HepG2 (cell line): ENCODE results near the gene ELANE. TPM values are rescaled to one million over a fixed set of nuclear protein-coding genes. Genes with fewer than 3 reads are reported as not detected.

Experiments used
- ATAC-seq: fragments of 200-7000 bp; cut with Tn5 transposase; 3 replicates; pipeline ENCODE4 v1.9.1; 2020; ENCODE audit warnings: mild to moderate bottlenecking, moderate library complexity
- BruUV-seq: library from RNA; stranded (reverse); fragments of 400-500 nt; replicated peaks from 2 replicates; lab custom pipeline; 2021; lab: Mats Ljungman, UMichigan
- CTCF ChIA-PET: fragments of 300-600 bp; formaldehyde crosslinking; extraction: SDS; loops from one replicate; lab custom pipeline; 2021; ENCODE audit warnings: low total read pairs, inconsistent platforms, low intra/inter-chr PET ratio; lab: Yijun Ruan, JAX
- POLR2A ChIA-PET: fragments of 350-600 bp; sonication (Branson Sonifier 250); formaldehyde crosslinking; loops from one replicate; lab custom pipeline; 2020; ENCODE audit warnings: antibody characterized with exemption, inconsistent platforms; lab: Yijun Ruan, JAX
- DNase-seq: peaks from one replicate; pipeline ENCODE4 v3.0.0-alpha.2; 2015; ENCODE audit warnings: low spot score
- FAIRE-seq: peaks from 3 replicates; lab custom pipeline; 2011; peaks lifted over from hg19 to GRCh38; lab: Jason Lieb, UNC
- H2AFZ ChIP-seq: one replicate; pipeline ENCODE4 v1.6.1; 2011; ENCODE audit warnings: low read length, inconsistent platforms
- H3K27ac ChIP-seq: fragments of 300-600 bp; 3 replicates; pipeline ENCODE4 v1.8.0; 2011; ENCODE audit warnings: mixed run types, mild to moderate bottlenecking, mixed read lengths, low read length, inconsistent platforms; ENCODE audit not compliant: insufficient read depth; ENCODE audit errors: extremely low read length
- H3K27me3 ChIP-seq, 2 experiments: fragments of 200-600 bp in 1 of 2; 2 replicates in 1 of 2; 3 replicates in 1 of 2; pipeline versions ENCODE4 v1.6.0 to v1.8.0; 2011; ENCODE audit warnings: low read length in 2 of 2, mild to moderate bottlenecking in 2 of 2, moderate library complexity in 2 of 2, inconsistent platforms in 1 of 2; ENCODE audit not compliant: insufficient read depth in 2 of 2, control insufficient read depth in 1 of 2
- H3K36me3 ChIP-seq, 2 experiments: fragments of 200-600 bp in 1 of 2; replicated peaks in 1 of 2; 2 replicates in 1 of 2; 3 replicates in 1 of 2; pipeline versions ENCODE4 v1.5.1 to v1.8.0; 2011; ENCODE audit warnings: low read length in 2 of 2, inconsistent platforms in 1 of 2; ENCODE audit not compliant: insufficient read depth in 2 of 2, control insufficient read depth in 1 of 2
- H3K4me1 ChIP-seq: 2 replicates; pipeline ENCODE4 v1.5.1; 2012; ENCODE audit warnings: low read length, inconsistent platforms; ENCODE audit not compliant: insufficient read depth
- H3K4me2 ChIP-seq: 2 replicates; pipeline ENCODE4 v1.6.0; 2011; ENCODE audit warnings: low read depth, low read length, inconsistent platforms
- H3K4me3 ChIP-seq, 3 experiments: fragments of 200-600 bp in 1 of 3; sonication (generic), shearing (Covaris generic) in 1 of 3; replicated peaks in 1 of 3; 2 replicates each; pipeline ENCODE4 v1.5.1; 2011 to 2016; ENCODE audit warnings: low read length in 3 of 3, inconsistent platforms in 2 of 3, low read depth in 2 of 3, mild to moderate bottlenecking in 2 of 3, control low read depth in 1 of 3, mixed read lengths in 1 of 3; ENCODE audit not compliant: insufficient read depth in 1 of 3
- H3K79me2 ChIP-seq: one replicate; pipeline ENCODE4 v1.6.1; 2011; ENCODE audit warnings: low read length, inconsistent platforms; ENCODE audit not compliant: insufficient read depth
- H3K9ac ChIP-seq: 2 replicates; pipeline ENCODE4 v1.6.0; 2011; ENCODE audit warnings: mild to moderate bottlenecking, low read depth, low read length, inconsistent platforms; ENCODE audit not compliant: insufficient read depth
- H3K9me3 ChIP-seq: 2 replicates; pipeline ENCODE4 v1.5.1; 2012; ENCODE audit warnings: mild to moderate bottlenecking, low read length
- H4K20me1 ChIP-seq: 2 replicates; pipeline ENCODE4 v1.6.0; 2011; ENCODE audit warnings: inconsistent platforms, mild to moderate bottlenecking, low read length, moderate library complexity; ENCODE audit not compliant: insufficient read depth
- AGO2 ChIP-seq: fragments of 200-400 bp; formaldehyde crosslinking; optimal IDR thresholded peaks from 2 replicates; pipeline ENCODE3; 2017; ENCODE audit warnings: mild to moderate bottlenecking, low read depth, low read length, moderate library complexity
- HIVEP1 ChIP-seq: sonication (generic); formaldehyde crosslinking; IDR thresholded peaks from 2 replicates; pipeline ENCODE4 v1.4.0; 2020; ENCODE audit warnings: mild to moderate bottlenecking, missing genetic modification reagents
- IRF9 ChIP-seq: sonication (generic); formaldehyde crosslinking; IDR thresholded peaks from 2 replicates; pipeline ENCODE4 v1.8.0; 2022; ENCODE audit warnings: missing genetic modification reagents, mild to moderate bottlenecking, borderline replicate concordance
- NR3C1 ChIP-seq: sonication (generic); formaldehyde crosslinking; IDR thresholded peaks from 2 replicates; pipeline ENCODE4 v1.4.0; 2020; ENCODE audit warnings: missing genetic modification reagents
- POLR2A ChIP-seq, 2 experiments: IDR thresholded peaks; 2 replicates each; pipeline ENCODE4 v1.6.1; 2011; ENCODE audit warnings: low read depth in 2 of 2, low read length in 2 of 2, mild to moderate bottlenecking in 1 of 2, moderate library complexity in 1 of 2; ENCODE audit not compliant: insufficient read depth in 1 of 2
- POLR2AphosphoS2 ChIP-seq: IDR thresholded peaks from 2 replicates; pipeline ENCODE4 v1.6.1; 2011; ENCODE audit warnings: low read depth, low read length, improper control_type of control experiment
- RBM22 ChIP-seq: fragments of 200-400 bp; formaldehyde crosslinking; optimal IDR thresholded peaks from 2 replicates; pipeline ENCODE3; 2017; ENCODE audit warnings: mild to moderate bottlenecking, low read length, moderate library complexity
- ZBTB33 ChIP-seq: sonication (generic); formaldehyde crosslinking; IDR thresholded peaks from 2 replicates; pipeline ENCODE4 v1.4.0; 2020; ENCODE audit warnings: missing genetic modification reagents
- ZC3H13 ChIP-seq: sonication (generic); formaldehyde crosslinking; IDR thresholded peaks from 2 replicates; pipeline ENCODE4 v1.8.1; 2023; ENCODE audit warnings: mild to moderate bottlenecking, missing genetic modification reagents, moderate library complexity
- ZC3H4 ChIP-seq: sonication (generic); formaldehyde crosslinking; IDR thresholded peaks from 2 replicates; pipeline ENCODE4 v1.4.0; 2020; ENCODE audit warnings: missing genetic modification reagents, borderline replicate concordance
- ZNF12 ChIP-seq: sonication (generic); formaldehyde crosslinking; IDR thresholded peaks from 2 replicates; pipeline ENCODE4 v1.5.0; 2020; ENCODE audit warnings: missing genetic modification reagents
- ZNF3 ChIP-seq: IDR thresholded peaks from 2 replicates; pipeline ENCODE4 v1.7.0; 2017; ENCODE audit warnings: inconsistent platforms
- ZNF383 ChIP-seq: sonication (generic); formaldehyde crosslinking; IDR thresholded peaks from 2 replicates; pipeline ENCODE4 v1.4.0; 2020; ENCODE audit warnings: missing genetic modification reagents, mild to moderate bottlenecking, borderline replicate concordance
- WGBS: methylation state at CpG from one replicate; pipeline ENCODE4 v1.1.6; 2017; ENCODE audit warnings: low lambda C conversion rate; 5-methylcytosine and 5-hydroxymethylcytosine counted together
- in situ Hi-C: cut with HindIII; loops from 2 replicates; pipeline ENCODE4 v1.10.0; 2017; ENCODE audit warnings: low pct_unique_long_range_greater_than_20kb; ENCODE audit not compliant: extremely low pct_ligation_motif_present
- intact Hi-C: fragments of 100-400 bp; cut with micrococcal nuclease; formaldehyde crosslinking; loops from one replicate; pipeline ENCODE4 v1.10.0; 2022; ENCODE audit not compliant: unreplicated experiment
- polyA plus RNA-seq, 8 experiments: library from polyadenylated mRNA; depleted of rRNA in 3 of 8; stranded (reverse) in 7 of 8; unstranded in 1 of 8; fragments of >200 nt; fragmentation: Illumina TruSeq in 4 of 8; extraction: Trizol in 4 of 8; gene quantifications; 2 replicates each; pipeline versions ENCODE4 v1.2.1 to v1.2.3, GENCODE V29; 2011 to 2016; ENCODE audit warnings: low read depth in 4 of 8, missing spikeins in 1 of 8, mixed read lengths in 1 of 8; ENCODE audit not compliant: insufficient read depth in 1 of 8
- total RNA-seq, 5 experiments: library from RNA; depleted of rRNA; stranded (reverse); fragments of >200 nt; fragmentation: Illumina TruSeq; extraction: Trizol; gene quantifications; 2 replicates each; pipeline ENCODE4 v1.2.3, GENCODE V29; 2016; ENCODE audit warnings: low read depth in 1 of 5
- TF ChIP-seq, protein P1 (sequence below): IDR thresholded peaks from 2 replicates; pipeline ENCODE4 v1.6.1; 2016; ENCODE audit warnings: missing compliant biosample characterization, missing genetic modification reagents, borderline replicate concordance
- TF ChIP-seq, protein P2 (sequence below): sonication (generic); formaldehyde crosslinking; IDR thresholded peaks from 2 replicates; pipeline ENCODE4 v1.4.0; 2020; ENCODE audit warnings: mild to moderate bottlenecking, missing genetic modification reagents

The ELANE gene
- total and polyA plus RNA-seq, 2 of the 13 experiments (the other 11 are each of a cell fraction or from before 2014, with no cell fraction given), result not detected

GRCh38 chr19:813219-814151 lies 38.6 kb upstream of the ELANE start (continued):
- TF ChIP-seq POLR2A (IDR thresholded peaks at IDR 0.05; ENCODE audit: insufficient read depth in 1 of 2, low read depth in 2 of 2, low read length in 2 of 2), result peak; percentile 37 to 44; a peak in 2 of 4 replicates
- peak; percentile 95 for TF ChIP-seq RBM22
- peak; percentile 51; the same call in 1 of the 2 replicates for TF ChIP-seq ZBTB33

DNA sequence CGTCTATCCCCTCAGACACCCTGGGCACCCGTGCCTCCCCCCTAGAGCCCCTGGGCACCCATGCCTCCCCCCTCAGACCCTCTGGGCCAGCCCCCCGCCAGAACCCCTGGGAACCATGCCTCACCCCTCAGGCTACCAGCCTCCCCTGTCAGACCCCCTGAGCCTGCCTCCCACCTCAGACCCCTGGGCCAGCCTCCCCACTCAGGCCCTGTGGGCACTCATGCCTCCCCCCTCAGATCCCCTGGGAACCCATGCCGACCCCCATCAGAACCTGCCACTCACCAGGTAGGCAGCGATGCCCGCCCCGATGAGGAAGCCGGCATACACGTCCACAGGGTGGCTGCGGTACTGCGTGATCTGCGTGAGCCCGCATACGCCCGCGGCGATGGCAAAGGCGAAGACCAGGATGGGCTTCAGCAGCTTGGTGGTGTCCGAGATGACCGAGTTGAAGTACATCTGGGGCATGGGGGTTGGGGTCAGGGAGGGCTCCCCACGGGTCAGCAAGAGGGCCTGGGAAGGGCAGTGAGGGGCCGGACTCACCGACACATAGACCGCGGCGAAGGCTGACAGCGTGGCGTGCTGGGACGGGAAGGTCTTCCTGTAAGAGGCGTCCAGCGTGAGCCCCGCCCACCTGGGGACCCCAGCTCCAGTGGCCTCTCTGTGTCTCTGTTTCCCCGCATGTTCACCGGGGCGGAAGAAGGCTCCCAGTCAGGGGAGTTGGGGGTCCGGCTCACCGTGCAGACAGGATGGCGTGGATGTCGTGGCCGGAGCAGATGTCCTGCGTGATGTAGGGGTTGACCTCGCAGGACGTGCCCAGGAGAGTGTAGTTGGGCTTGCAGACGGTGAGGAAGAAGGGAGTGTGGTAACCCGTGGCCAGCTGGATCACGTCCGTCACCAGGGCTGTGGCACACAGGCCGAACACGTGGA lies 37.7 kb upstream of the ELANE start:
- no TSS peak for BruUV-seq
- ATAC-seq (peak; percentile 6), DNase-seq (no peak), FAIRE-seq (no peak)
- intact Hi-C loops, result no loop called here
- H3K27me3 ChIP-seq, result no peaks in the 10 kb centered on the region
- peaks cover 13 to 26% of the 10 kb centered on the region in 2 experiments; a peak in 4 of 5 replicates for H3K36me3 ChIP-seq
- no peak overlapping the region for H2AFZ ChIP-seq
- H4K20me1 ChIP-seq, result peaks cover 24% of the 10 kb centered on the region
- in situ Hi-C loops, result no loop called here
- no peaks in the 10 kb centered on the region for H3K9me3 ChIP-seq
- no peak overlapping the region for H3K9ac ChIP-seq
- H3K4me2 ChIP-seq, result no peak overlapping the region
- CTCF ChIA-PET, result no interaction called here
- no peaks in the 10 kb centered on the region for H3K79me2 ChIP-seq
- WGBS, result 97% methylated on average over 33 of the region's 49 CpGs
- H3K4me1 ChIP-seq, result no peaks in the 10 kb centered on the region
- H3K27ac ChIP-seq, result no peak overlapping the region
- POLR2A ChIA-PET, result interaction anchor here (1.1 kb wide), 1 partner anchor 18 kb away, joined by 3 read pairs; no protein-coding TSS in a partner anchor
- H3K4me3 ChIP-seq, result no peak overlapping the region
- TF ChIP-seq ZC3H13 (CRISPR knock-in tag) (0 out of 2 replicates have a peak, but pooled peaks have one; percentile 16), ZC3H4 (CRISPR knock-in tag) (no peak), NR3C1 (CRISPR knock-in tag) (no peak), POLR2A (IDR thresholded peaks at IDR 0.05; ENCODE audit: insufficient read depth in 1 of 2, low read depth in 2 of 2, low read length in 2 of 2) (no peak; a peak in 1 of 4 replicates), POLR2AphosphoS2 (peak; percentile 96; the same call in 1 of the 2 replicates), ZNF3 (CRISPR knock-in tag) (no peak), ZNF383 (CRISPR knock-in tag) (no peak), ZNF12 (no peak), AGO2 (peak; percentile 96), HIVEP1 (CRISPR knock-in tag) (no peak), RBM22 (peak; percentile 38), IRF9 (CRISPR knock-in tag) (no peak)
- TF ChIP-seq, protein P1, sequence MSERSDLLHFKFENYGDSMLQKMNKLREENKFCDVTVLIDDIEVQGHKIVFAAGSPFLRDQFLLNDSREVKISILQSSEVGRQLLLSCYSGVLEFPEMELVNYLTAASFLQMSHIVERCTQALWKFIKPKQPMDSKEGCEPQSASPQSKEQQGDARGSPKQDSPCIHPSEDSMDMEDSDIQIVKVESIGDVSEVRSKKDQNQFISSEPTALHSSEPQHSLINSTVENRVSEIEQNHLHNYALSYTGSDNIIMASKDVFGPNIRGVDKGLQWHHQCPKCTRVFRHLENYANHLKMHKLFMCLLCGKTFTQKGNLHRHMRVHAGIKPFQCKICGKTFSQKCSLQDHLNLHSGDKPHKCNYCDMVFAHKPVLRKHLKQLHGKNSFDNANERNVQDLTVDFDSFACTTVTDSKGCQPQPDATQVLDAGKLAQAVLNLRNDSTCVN (CRISPR knock-in tag), result no peak
- TF ChIP-seq, protein P2, sequence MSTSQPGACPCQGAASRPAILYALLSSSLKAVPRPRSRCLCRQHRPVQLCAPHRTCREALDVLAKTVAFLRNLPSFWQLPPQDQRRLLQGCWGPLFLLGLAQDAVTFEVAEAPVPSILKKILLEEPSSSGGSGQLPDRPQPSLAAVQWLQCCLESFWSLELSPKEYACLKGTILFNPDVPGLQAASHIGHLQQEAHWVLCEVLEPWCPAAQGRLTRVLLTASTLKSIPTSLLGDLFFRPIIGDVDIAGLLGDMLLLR (CRISPR knock-in tag), result no peak
